DOHH2 (cell line): ENCODE data around the gene TMEM131.
"Not testable (repeated sequence)": the region's sequence is repeated elsewhere in the genome, so short reads cannot be mapped to it uniquely, and the experiment has no call there.

Experiments
- H3F3A ChIP-seq: fragments of 200-600 bp; sonication (generic), shearing (Covaris generic); 2 replicates; pipeline ENCODE4 v1.6.0; 2016; ENCODE audit warnings: antibody characterized with exemption, mild to moderate bottlenecking; ENCODE audit not compliant: control insufficient read depth, insufficient read depth
- H3K27ac ChIP-seq: fragments of 200-600 bp; sonication (generic); 2 replicates; pipeline ENCODE4 v1.5.1; 2014; ENCODE audit warnings: low read depth, mild to moderate bottlenecking, low read length, moderate library complexity
- H3K27me3 ChIP-seq: fragments of 200-600 bp; sonication (generic); 2 replicates; pipeline ENCODE4 v1.6.1; 2014; ENCODE audit warnings: mild to moderate bottlenecking, low read length, mixed read lengths; ENCODE audit not compliant: control insufficient read depth
- H3K36me3 ChIP-seq: fragments of 200-600 bp; sonication (generic); 2 replicates; pipeline ENCODE4 v1.6.1; 2014; ENCODE audit warnings: mild to moderate bottlenecking, low read length, moderate library complexity, mixed read lengths; ENCODE audit not compliant: control insufficient read depth
- H3K4me1 ChIP-seq: fragments of 200-600 bp; sonication (generic); 2 replicates; pipeline ENCODE4 v1.6.1; 2014; ENCODE audit warnings: mild to moderate bottlenecking, low read length, mixed read lengths; ENCODE audit not compliant: control insufficient read depth
- H3K4me2 ChIP-seq: fragments of 200-600 bp; sonication (generic); 2 replicates; pipeline ENCODE4 v1.6.0; 2014; ENCODE audit warnings: mild to moderate bottlenecking, low read length, moderate library complexity
- H3K4me3 ChIP-seq: fragments of 200-600 bp; sonication (generic); 2 replicates; pipeline ENCODE4 v1.5.1; 2014; ENCODE audit warnings: mild to moderate bottlenecking, low read length, mixed read lengths
- H3K79me2 ChIP-seq: fragments of 200-600 bp; sonication (generic); 2 replicates; pipeline ENCODE4 v1.6.1; 2014; ENCODE audit warnings: mild to moderate bottlenecking, low read length, mixed read lengths; ENCODE audit not compliant: control insufficient read depth
- H3K9me2 ChIP-seq: fragments of 200-600 bp; sonication (generic); replicated peaks from 2 replicates; pipeline ENCODE4 v1.6.1; 2014; ENCODE audit warnings: mild to moderate bottlenecking, low read length, mixed read lengths; ENCODE audit not compliant: control insufficient read depth
- H3K9me3 ChIP-seq: fragments of 200-600 bp; sonication (generic); 2 replicates; pipeline ENCODE4 v1.6.1; 2014; ENCODE audit warnings: antibody characterized with exemption, low read length, mixed read lengths; ENCODE audit not compliant: control insufficient read depth, insufficient read depth
- H4K20me1 ChIP-seq: fragments of 200-600 bp; sonication (generic); 2 replicates; pipeline ENCODE4 v1.6.0; 2014; ENCODE audit warnings: low read depth, mild to moderate bottlenecking, antibody characterized with exemption, low read length, moderate library complexity; ENCODE audit not compliant: control insufficient read depth, insufficient read depth
- EZH2phosphoT487 ChIP-seq: fragments of 200-600 bp; sonication (generic); IDR thresholded peaks from 2 replicates; pipeline ENCODE4 v1.6.1; 2017; ENCODE audit warnings: borderline replicate concordance, mild to moderate bottlenecking, antibody characterized with exemption, low read length, moderate library complexity, mixed read lengths
- TF ChIP-seq, protein P1 (sequence below): fragments of 200-600 bp; sonication (generic); IDR thresholded peaks from one replicate; pipeline ENCODE4 v1.5.1; 2014; ENCODE audit warnings: antibody characterized with exemption, mild to moderate bottlenecking, low read depth, low read length; ENCODE audit not compliant: poor library complexity, severe bottlenecking

Gene TMEM131

DNA sequence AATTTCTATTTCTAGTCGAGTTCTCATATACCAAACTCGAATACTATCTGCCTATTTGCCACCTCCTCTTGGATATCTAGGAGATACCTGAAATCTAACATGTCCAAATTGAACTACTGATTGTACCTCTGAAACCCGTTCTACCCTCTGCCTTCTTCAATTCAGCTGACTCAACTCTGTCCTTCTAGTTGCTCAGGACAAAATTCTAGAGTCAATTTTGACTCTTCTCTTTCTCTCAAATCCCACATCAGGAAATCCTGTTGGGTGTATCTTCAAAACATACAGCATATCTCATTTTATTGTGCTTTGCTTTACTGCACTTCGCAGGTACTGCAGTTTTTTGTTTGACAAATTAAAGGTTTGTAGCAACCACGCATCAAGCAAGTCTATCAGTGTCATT lies 144.6 kb downstream of the TMEM131 start:
- no peaks in the 10 kb centered on the region for H4K20me1 ChIP-seq
- no peak overlapping the region for H3K4me2 ChIP-seq
- no peaks in the 10 kb centered on the region for H3F3A ChIP-seq
- peaks cover 22% of the 10 kb centered on the region for H3K4me1 ChIP-seq
- H3K4me3 ChIP-seq: no peak overlapping the region
- TF ChIP-seq, protein P1, sequence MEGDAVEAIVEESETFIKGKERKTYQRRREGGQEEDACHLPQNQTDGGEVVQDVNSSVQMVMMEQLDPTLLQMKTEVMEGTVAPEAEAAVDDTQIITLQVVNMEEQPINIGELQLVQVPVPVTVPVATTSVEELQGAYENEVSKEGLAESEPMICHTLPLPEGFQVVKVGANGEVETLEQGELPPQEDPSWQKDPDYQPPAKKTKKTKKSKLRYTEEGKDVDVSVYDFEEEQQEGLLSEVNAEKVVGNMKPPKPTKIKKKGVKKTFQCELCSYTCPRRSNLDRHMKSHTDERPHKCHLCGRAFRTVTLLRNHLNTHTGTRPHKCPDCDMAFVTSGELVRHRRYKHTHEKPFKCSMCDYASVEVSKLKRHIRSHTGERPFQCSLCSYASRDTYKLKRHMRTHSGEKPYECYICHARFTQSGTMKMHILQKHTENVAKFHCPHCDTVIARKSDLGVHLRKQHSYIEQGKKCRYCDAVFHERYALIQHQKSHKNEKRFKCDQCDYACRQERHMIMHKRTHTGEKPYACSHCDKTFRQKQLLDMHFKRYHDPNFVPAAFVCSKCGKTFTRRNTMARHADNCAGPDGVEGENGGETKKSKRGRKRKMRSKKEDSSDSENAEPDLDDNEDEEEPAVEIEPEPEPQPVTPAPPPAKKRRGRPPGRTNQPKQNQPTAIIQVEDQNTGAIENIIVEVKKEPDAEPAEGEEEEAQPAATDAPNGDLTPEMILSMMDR: no peak
- TF ChIP-seq EZH2phosphoT487: no peak
- H3K27me3 ChIP-seq: no peaks in the 10 kb centered on the region
- no peak overlapping the region for H3K27ac ChIP-seq
- H3K79me2 ChIP-seq: peaks cover 20% of the 10 kb centered on the region
- no peaks in the 10 kb centered on the region for H3K9me3 ChIP-seq
- peaks cover 9% of the 10 kb centered on the region for H3K36me3 ChIP-seq
- no peaks in the 10 kb centered on the region for H3K9me2 ChIP-seq

DNA sequence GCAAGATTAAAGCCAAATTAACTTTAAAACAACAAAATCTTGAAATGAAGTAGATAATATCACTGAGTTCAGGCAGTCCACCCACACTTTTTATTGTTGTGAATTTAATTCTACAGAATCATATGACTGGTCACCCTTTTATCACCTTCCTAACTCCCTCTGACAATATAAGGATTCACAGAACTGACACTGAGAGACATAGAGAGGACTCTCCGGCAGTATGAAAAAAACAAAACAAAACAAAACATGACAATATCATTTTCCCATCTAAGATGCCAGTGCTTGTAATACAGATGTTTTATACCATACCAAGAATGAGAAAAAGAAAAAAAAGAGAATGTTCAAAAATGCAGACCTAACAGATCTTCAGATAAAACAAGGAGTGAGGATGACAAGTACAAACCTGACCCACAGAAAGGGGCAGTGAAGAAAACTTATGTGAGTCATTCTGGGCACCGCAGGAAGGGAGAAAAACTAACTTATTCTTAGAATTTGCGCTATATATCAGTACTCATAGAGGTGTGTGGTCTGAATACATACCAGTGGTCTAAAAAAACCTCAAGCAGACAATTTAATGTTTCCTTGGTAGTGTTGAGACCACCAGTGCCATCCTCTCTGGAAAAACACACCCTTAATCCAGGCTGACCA lies 145.7 kb downstream of the TMEM131 start:
- TF ChIP-seq, protein P1: no peak
- TF ChIP-seq EZH2phosphoT487: no peak
- H4K20me1 ChIP-seq: no peaks in the 10 kb centered on the region

DNA sequence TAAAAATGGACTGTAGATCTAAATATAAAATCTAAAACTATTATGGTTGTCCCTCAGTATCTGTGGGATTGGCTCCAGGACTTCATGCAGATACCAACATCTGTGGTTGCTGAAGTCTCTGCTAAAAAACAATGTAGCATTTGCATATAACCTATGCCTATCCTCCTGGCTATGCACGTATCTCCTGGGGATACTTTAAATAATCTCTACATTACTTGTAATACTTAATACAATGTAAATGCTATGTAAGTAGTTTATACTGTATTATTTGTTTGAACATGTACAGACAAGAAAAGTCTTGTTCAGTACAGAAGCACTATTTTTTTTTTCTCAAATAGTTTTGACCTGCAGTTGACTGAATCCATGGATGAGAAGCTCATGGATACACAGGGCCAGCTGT lies 147.4 kb downstream of the TMEM131 start:
- H3K9me2 ChIP-seq: no peaks in the 10 kb centered on the region
- H3K79me2 ChIP-seq: peaks cover 37% of the 10 kb centered on the region
- no peaks in the 10 kb centered on the region for H3K9me3 ChIP-seq
- H3K36me3 ChIP-seq: peaks cover 12% of the 10 kb centered on the region
- H3K4me3 ChIP-seq: no peak overlapping the region
- TF ChIP-seq, protein P1: no peak
- no peaks in the 10 kb centered on the region for H4K20me1 ChIP-seq
- H3K4me2 ChIP-seq: no peak overlapping the region
- peaks cover 22% of the 10 kb centered on the region for H3K4me1 ChIP-seq
- H3K27me3 ChIP-seq: no peaks in the 10 kb centered on the region
- H3F3A ChIP-seq: no peaks in the 10 kb centered on the region
- no peak overlapping the region for H3K27ac ChIP-seq

More for the DNA sequence above, 145.7 kb downstream of the TMEM131 start:
- H3K27me3 ChIP-seq: no peaks in the 10 kb centered on the region
- no peaks in the 10 kb centered on the region for H3K9me3 ChIP-seq
- H3K27ac ChIP-seq: no peak overlapping the region
- H3K4me3 ChIP-seq: no peak overlapping the region
- peaks cover 30% of the 10 kb centered on the region for H3K79me2 ChIP-seq
- H3F3A ChIP-seq: no peaks in the 10 kb centered on the region
- no peaks in the 10 kb centered on the region for H3K9me2 ChIP-seq
- no peak overlapping the region for H3K4me2 ChIP-seq
- peaks cover 22% of the 10 kb centered on the region for H3K4me1 ChIP-seq
- H3K36me3 ChIP-seq: peaks cover 9% of the 10 kb centered on the region

DNA sequence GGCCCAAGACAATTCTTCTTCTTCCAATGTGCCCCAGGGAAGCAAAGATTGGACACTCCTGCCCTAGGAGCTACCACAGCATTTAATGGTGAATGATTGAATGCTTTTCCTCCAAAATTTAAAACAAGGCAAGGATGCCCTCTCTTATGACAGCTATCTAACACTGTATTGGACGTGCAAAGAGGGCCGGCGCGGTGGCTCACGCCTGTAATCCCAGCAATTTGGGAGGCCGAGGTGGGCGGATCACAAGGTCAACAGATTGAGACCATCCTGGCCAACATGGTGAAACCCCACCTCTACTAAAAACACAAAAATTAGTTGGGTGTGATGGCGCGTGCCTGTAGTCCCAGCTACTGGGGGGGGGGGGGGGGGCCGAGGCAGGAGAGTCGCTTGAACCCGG lies 149.0 kb downstream of the TMEM131 start:
- not testable (repeated sequence) for H3F3A ChIP-seq, H3K4me3 ChIP-seq, H3K9me2 ChIP-seq, H3K4me2 ChIP-seq, H3K27me3 ChIP-seq, H4K20me1 ChIP-seq, H3K27ac ChIP-seq, H3K9me3 ChIP-seq
- H3K4me1 ChIP-seq: peaks cover 22% of the 10 kb centered on the region
- peaks cover 17% of the 10 kb centered on the region for H3K36me3 ChIP-seq
- peaks cover 37% of the 10 kb centered on the region for H3K79me2 ChIP-seq
